Mesenchymal stem cell (in vitro differentiated cells and primary cell): ENCODE results near the gene RET.

ENCODE experiments used
- DNase-seq: peaks from one replicate; pipeline ENCODE4 v3.0.0-alpha.2; 2013
- H2AFZ ChIP-seq: one replicate; pipeline ENCODE4 v1.6.1; 2013; ENCODE audit warnings: low read depth, mild to moderate bottlenecking, control low read depth, inconsistent platforms, low read length, moderate library complexity
- H2AK5ac ChIP-seq: 2 replicates; pipeline ENCODE4 v1.6.1; 2013; ENCODE audit warnings: low read length, moderate library complexity, mild to moderate bottlenecking, inconsistent platforms; ENCODE audit not compliant: severe bottlenecking
- H2BK120ac ChIP-seq: one replicate; pipeline ENCODE4 v1.6.1; 2013; ENCODE audit warnings: low read depth, mild to moderate bottlenecking, inconsistent platforms, low read length, moderate library complexity
- H2BK12ac ChIP-seq, 2 experiments: one replicate each; pipeline ENCODE4 v1.6.1; 2013; ENCODE audit warnings: inconsistent platforms in 2 of 2, low read length in 2 of 2, mild to moderate bottlenecking in 2 of 2, moderate library complexity in 2 of 2, control low read depth in 1 of 2
- H2BK15ac ChIP-seq: one replicate; pipeline ENCODE4 v1.6.1; 2013; ENCODE audit warnings: mild to moderate bottlenecking, low read depth, inconsistent platforms; ENCODE audit not compliant: poor library complexity, severe bottlenecking
- H2BK5ac ChIP-seq: 2 replicates; pipeline ENCODE4 v1.6.1; 2013; ENCODE audit warnings: low read depth, mild to moderate bottlenecking, low read length, control low read depth, inconsistent platforms; ENCODE audit not compliant: poor library complexity, severe bottlenecking
- H3K14ac ChIP-seq, 2 experiments: one replicate each; pipeline ENCODE4 v1.6.1; 2013; ENCODE audit warnings: inconsistent platforms in 2 of 2, low read length in 2 of 2, control low read depth in 1 of 2, mild to moderate bottlenecking in 1 of 2, moderate library complexity in 1 of 2
- H3K18ac ChIP-seq, 2 experiments: one replicate each; pipeline ENCODE4 v1.6.1; 2013; ENCODE audit warnings: inconsistent platforms in 2 of 2, low read length in 2 of 2, control low read depth in 1 of 2, low read depth in 1 of 2, mild to moderate bottlenecking in 1 of 2
- H3K23ac ChIP-seq, 2 experiments: one replicate each; pipeline ENCODE4 v1.6.1; 2013; ENCODE audit warnings: inconsistent platforms in 2 of 2, low read length in 2 of 2, mild to moderate bottlenecking in 2 of 2, moderate library complexity in 2 of 2, control low read depth in 1 of 2
- H3K27ac ChIP-seq: 2 replicates; pipeline ENCODE4 v1.5.1; 2013; ENCODE audit warnings: mild to moderate bottlenecking, moderate library complexity, low read length, control low read depth, inconsistent platforms; ENCODE audit not compliant: poor library complexity, severe bottlenecking
- H3K27me3 ChIP-seq, 2 experiments: 2 replicates each; pipeline versions ENCODE4 v1.6.1 to v1.7.0; 2013; ENCODE audit warnings: low read length in 2 of 2, mild to moderate bottlenecking in 2 of 2, moderate library complexity in 2 of 2, control low read depth in 1 of 2, inconsistent platforms in 1 of 2; ENCODE audit not compliant: control insufficient read depth in 1 of 2, insufficient read depth in 1 of 2
- H3K36me3 ChIP-seq, 2 experiments: 2 replicates each; pipeline versions ENCODE4 v1.6.1 to v1.7.0; 2013; ENCODE audit warnings: low read length in 2 of 2, control low read depth in 1 of 2, inconsistent platforms in 1 of 2, low read depth in 1 of 2, mild to moderate bottlenecking in 1 of 2; ENCODE audit not compliant: insufficient read depth in 2 of 2, control insufficient read depth in 1 of 2
- H3K4ac ChIP-seq, 2 experiments: one replicate each; pipeline ENCODE4 v1.6.1; 2013; ENCODE audit warnings: inconsistent platforms in 2 of 2, low read length in 2 of 2, mild to moderate bottlenecking in 2 of 2, moderate library complexity in 2 of 2, control low read depth in 1 of 2, low read depth in 1 of 2
- H3K4me1 ChIP-seq: 2 replicates; pipeline ENCODE4 v1.6.1; 2013; ENCODE audit warnings: low read depth, low read length, control low read depth; ENCODE audit not compliant: control insufficient read depth, insufficient read depth
- H3K4me2 ChIP-seq: 2 replicates; pipeline ENCODE4 v1.6.1; 2013; ENCODE audit warnings: low read length, mild to moderate bottlenecking, inconsistent platforms; ENCODE audit not compliant: poor library complexity, severe bottlenecking
- H3K4me3 ChIP-seq, 2 experiments: 2 replicates each; pipeline versions ENCODE4 v1.5.1 to v1.7.0; 2013; ENCODE audit warnings: low read length in 2 of 2, mild to moderate bottlenecking in 2 of 2, control low read depth in 1 of 2, low read depth in 1 of 2; ENCODE audit not compliant: insufficient read depth in 1 of 2
- H3K79me1 ChIP-seq: replicated peaks from 2 replicates; pipeline ENCODE4 v1.6.1; 2013; ENCODE audit warnings: mild to moderate bottlenecking, control low read depth, low read length, inconsistent platforms; ENCODE audit not compliant: poor library complexity, severe bottlenecking
- H3K9ac ChIP-seq: 2 replicates; pipeline ENCODE4 v1.7.0; 2013; ENCODE audit warnings: mild to moderate bottlenecking, low read length, moderate library complexity
- H3K9me3 ChIP-seq: 2 replicates; pipeline ENCODE4 v1.7.0; 2013; ENCODE audit warnings: mild to moderate bottlenecking, low read length; ENCODE audit not compliant: control insufficient read depth
- H4K8ac ChIP-seq: one replicate; pipeline ENCODE4 v1.6.1; 2013; ENCODE audit warnings: inconsistent platforms, mild to moderate bottlenecking, low read length, moderate library complexity
- H4K91ac ChIP-seq: one replicate; pipeline ENCODE4 v1.6.1; 2013; ENCODE audit warnings: mild to moderate bottlenecking, low read length, inconsistent platforms
- WGBS: methylation state at CpG from one replicate; pipeline ENCODE4 v1.1.7; 2013; ENCODE audit warnings: mixed read lengths; 5-methylcytosine and 5-hydroxymethylcytosine counted together

The RET gene

GRCh38 chr10:43075612-43076003 lies 1.3 kb upstream of the RET start:
- H2BK120ac ChIP-seq, result no peak overlapping the region
- H2AK5ac ChIP-seq, result no peak overlapping the region
- H3K14ac ChIP-seq, result no peak overlapping the region
- no peaks in the 10 kb centered on the region for H3K79me1 ChIP-seq
- no peak overlapping the region for H4K8ac ChIP-seq
- H2AFZ ChIP-seq, result no peak overlapping the region
- no peak overlapping the region for H3K23ac ChIP-seq
- H3K36me3 ChIP-seq, result no peaks in the 10 kb centered on the region
- H3K4ac ChIP-seq, result no peak overlapping the region
- H3K4me1 ChIP-seq, result peaks cover 17% of the 10 kb centered on the region
- H3K4me3 ChIP-seq, result no peak overlapping the region
- H3K18ac ChIP-seq, result no peak overlapping the region
- no peak overlapping the region for H3K9ac ChIP-seq
- H4K91ac ChIP-seq, result no peak overlapping the region
- no peak overlapping the region for H2BK15ac ChIP-seq
- no peak overlapping the region for H2BK12ac ChIP-seq
- 88% methylated on average over 5 of the region's 5 CpGs for WGBS
- no peak overlapping the region for H3K27ac ChIP-seq
- H3K4me2 ChIP-seq, result no peak overlapping the region
- no peak overlapping the region for H2BK5ac ChIP-seq
- DNase-seq, result no peak
- peaks cover 64 to 85% of the 10 kb centered on the region in 2 experiments for H3K27me3 ChIP-seq
- H3K9me3 ChIP-seq, result no peaks in the 10 kb centered on the region

GRCh38 chr10:43076311-43076875 lies 476 bp upstream of the RET start:
- no peak overlapping the region for H2BK120ac ChIP-seq
- H2AFZ ChIP-seq, result no peak overlapping the region
- no peak overlapping the region for H4K8ac ChIP-seq
- no peak overlapping the region for H3K27ac ChIP-seq
- peaks cover 67 to 83% of the 10 kb centered on the region in 2 experiments for H3K27me3 ChIP-seq
- no peak overlapping the region for H2BK12ac ChIP-seq
- H3K9ac ChIP-seq, result no peak overlapping the region
- H3K4ac ChIP-seq, result no peak overlapping the region
- no peak overlapping the region for H2BK5ac ChIP-seq
- H3K4me3 ChIP-seq, result no peak overlapping the region
- H2BK15ac ChIP-seq, result no peak overlapping the region
- no peak overlapping the region for H2AK5ac ChIP-seq
- H4K91ac ChIP-seq, result no peak overlapping the region
- H3K4me1 ChIP-seq, result peaks cover 17% of the 10 kb centered on the region
- H3K14ac ChIP-seq, result no peak overlapping the region
- no peaks in the 10 kb centered on the region for H3K36me3 ChIP-seq
- H3K18ac ChIP-seq, result no peak overlapping the region
- peak; percentile 6 for DNase-seq
- H3K23ac ChIP-seq, result no peak overlapping the region
- H3K79me1 ChIP-seq, result no peaks in the 10 kb centered on the region
- 8% methylated on average over 28 of the region's 45 CpGs for WGBS
- H3K4me2 ChIP-seq, result peak overlapping the region; percentile 20
- H3K9me3 ChIP-seq, result no peaks in the 10 kb centered on the region

GRCh38 chr10:43077421-43078171 lies 727 bp downstream of the RET start:
- no peak overlapping the region for H4K8ac ChIP-seq
- no peak overlapping the region for H2AK5ac ChIP-seq
- no peak overlapping the region for H3K18ac ChIP-seq
- no peak overlapping the region for H2BK5ac ChIP-seq
- H2AFZ ChIP-seq, result no peak overlapping the region
- H2BK120ac ChIP-seq, result no peak overlapping the region
- H3K27me3 ChIP-seq, result peaks cover 78% of the 10 kb centered on the region in 2 experiments
- no peaks in the 10 kb centered on the region for H3K36me3 ChIP-seq
- WGBS, result 4% methylated on average over 72 of the region's 72 CpGs
- H3K9ac ChIP-seq, result no peak overlapping the region
- H3K23ac ChIP-seq, result no peak overlapping the region
- no peak overlapping the region for H3K14ac ChIP-seq
- no peaks in the 10 kb centered on the region for H3K79me1 ChIP-seq
- H3K4me1 ChIP-seq, result peaks cover 17% of the 10 kb centered on the region
- no peak overlapping the region for H3K4ac ChIP-seq
- no peak overlapping the region for H2BK15ac ChIP-seq
- DNase-seq, result no peak
- H2BK12ac ChIP-seq, result no peak overlapping the region
- no peaks in the 10 kb centered on the region for H3K9me3 ChIP-seq
- H3K4me3 ChIP-seq, result peak overlapping the region; percentile 34 to 37
- H4K91ac ChIP-seq, result no peak overlapping the region
- H3K27ac ChIP-seq, result no peak overlapping the region
- H3K4me2 ChIP-seq, result peak overlapping the region; percentile 69

- Histone ChIP-seq H3K4me2 (no peak overlapping the region), H3K36me3 (no peaks in the 10 kb centered on the region), H3K4me3 (no peak overlapping the region), H2AK5ac (no peak overlapping the region), H2BK120ac (no peak overlapping the region), H3K79me1 (no peaks in the 10 kb centered on the region), H3K23ac (no peak overlapping the region), H3K18ac (no peak overlapping the region), H3K4ac (no peak overlapping the region), H3K4me1 (peaks cover 17% of the 10 kb centered on the region), H4K8ac (no peak overlapping the region), H2BK5ac (no peak overlapping the region), H2BK12ac (no peak overlapping the region), H3K27me3 (peaks cover 78 to 79% of the 10 kb centered on the region in 2 experiments), H3K14ac (no peak overlapping the region), H4K91ac (no peak overlapping the region), H3K9me3 (no peaks in the 10 kb centered on the region), H3K9ac (no peak overlapping the region), H2AFZ (no peak overlapping the region), H2BK15ac (no peak overlapping the region), H3K27ac (no peak overlapping the region)
- WGBS, result 74% methylated on average over 14 of the region's 14 CpGs
- DNase-seq, result no peak
Observed at GRCh38 chr10:43078175-43078985, 1.5 kb downstream of the RET start.
